Activated T-cell treated with anti-CD3 and anti-CD28 coated beads, Interleukin-2, amount 50 U/mL, for 4 hours (primary cell): ENCODE measurements around the gene CSTB. TPM values are rescaled to one million over a fixed set of nuclear protein-coding genes. Genes with fewer than 3 reads are reported as not detected.
A peak's percentile ranks its signal among the peaks of the same experiment; 100 is the strongest.

ENCODE experiments used
- ATAC-seq, 2 donors: fragments of 200-7000 bp; cut with Tn5 transposase; one replicate each; pipeline ENCODE4 v1.10.0; 2021
- DNase-seq: peaks from one replicate; pipeline ENCODE4 v3.0.0-alpha.2; 2020
- H3K27me3 Mint-ChIP-seq: one replicate; pipeline ENCODE4 v1.8.0; 2021; ENCODE audit warnings: low read depth, mixed read lengths
- H3K36me3 Mint-ChIP-seq: one replicate; pipeline ENCODE4 v1.8.0; 2022; ENCODE audit warnings: mixed read lengths; ENCODE audit not compliant: insufficient read depth
- H3K4me1 Mint-ChIP-seq: one replicate; pipeline ENCODE4 v1.8.0; 2021; ENCODE audit warnings: low read depth, mixed read lengths
- H3K4me3 Mint-ChIP-seq: one replicate; pipeline ENCODE4 v1.8.0; 2021; ENCODE audit warnings: mild to moderate bottlenecking, moderate library complexity, mixed read lengths
- H3K9me3 Mint-ChIP-seq: one replicate; pipeline ENCODE4 v1.8.0; 2021; ENCODE audit warnings: mixed read lengths
- total RNA-seq, 3 donors: library from RNA; stranded (reverse); gene quantifications; one replicate each; pipeline ENCODE4 v1.2.1, GENCODE V29; 2021

The CSTB gene
- total RNA-seq, 3 donors from 2014 or later, result 17.7 to 26.9 (median 24.5) TPM

DNA sequence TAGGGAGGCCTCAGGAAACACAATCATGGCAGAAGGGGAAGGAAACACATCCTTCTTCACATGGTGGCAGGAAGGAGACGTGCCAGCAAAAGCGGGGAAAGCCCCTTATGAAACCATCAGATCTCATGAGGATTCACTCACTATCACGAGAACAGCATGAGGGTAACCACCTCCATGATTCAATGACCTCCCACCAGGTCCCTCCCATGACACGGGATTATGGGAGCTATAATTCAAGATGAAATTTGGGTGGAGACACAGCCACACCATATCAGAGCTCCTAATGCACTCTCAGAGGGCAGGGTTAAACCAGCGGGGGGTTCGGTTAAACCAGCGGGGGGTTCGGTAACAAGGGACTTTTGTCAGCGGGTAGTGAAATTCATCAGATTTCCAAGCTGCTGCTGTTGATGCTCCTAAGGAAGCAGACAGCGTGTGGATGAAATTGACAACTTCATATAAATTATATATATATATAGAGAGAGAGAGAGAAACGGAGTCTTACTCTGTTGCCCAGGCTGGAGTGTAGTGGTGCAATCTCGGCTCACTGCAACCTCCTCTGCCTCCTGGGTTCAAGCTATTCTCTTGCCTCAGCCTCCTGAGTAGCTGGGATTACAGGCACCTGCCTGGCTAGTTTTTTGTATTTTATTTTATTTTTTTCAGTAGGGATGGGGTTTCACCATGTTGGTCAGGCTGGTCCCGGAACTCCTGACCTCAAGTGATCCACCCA is 4.2 kb downstream of the CSTB start:
- H3K27me3 Mint-ChIP-seq, result no peaks in the 10 kb centered on the region
- peaks cover 12% of the 10 kb centered on the region for H3K4me1 Mint-ChIP-seq
- DNase-seq (no peak), ATAC-seq (no peak)
- no peaks in the 10 kb centered on the region for H3K9me3 Mint-ChIP-seq
- H3K4me3 Mint-ChIP-seq, result no peak overlapping the region
- peaks cover 12% of the 10 kb centered on the region for H3K36me3 Mint-ChIP-seq

DNA sequence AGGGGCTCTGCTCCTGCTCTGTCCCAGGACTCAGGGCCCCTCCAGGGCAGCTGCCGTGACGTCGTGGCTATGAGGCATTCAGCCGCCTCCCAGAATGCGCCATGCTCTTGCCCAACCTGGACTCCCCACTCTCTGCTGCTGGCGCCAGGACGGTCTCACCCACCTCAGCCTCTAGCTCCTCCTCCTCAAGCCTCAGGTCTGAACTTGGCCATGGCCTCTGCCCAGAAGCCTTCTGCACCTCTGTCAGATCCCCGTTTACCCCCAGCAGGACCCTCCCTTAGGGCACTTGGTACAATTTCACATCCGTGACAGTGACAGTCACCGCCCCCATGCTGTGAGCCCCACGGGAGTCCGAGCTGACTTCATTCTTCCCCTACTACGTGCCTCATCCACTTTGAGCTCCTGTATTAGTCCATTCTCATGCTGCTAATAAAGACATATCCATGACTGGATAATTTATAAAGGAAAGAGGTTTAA is 4.9 kb downstream of the CSTB start:
- H3K4me3 Mint-ChIP-seq, result no peak overlapping the region
- DNase-seq, result no peak
- H3K27me3 Mint-ChIP-seq, result no peaks in the 10 kb centered on the region
- H3K36me3 Mint-ChIP-seq, result peaks cover 12% of the 10 kb centered on the region
- ATAC-seq, result no peak
- H3K4me1 Mint-ChIP-seq, result peaks cover 12% of the 10 kb centered on the region
- H3K9me3 Mint-ChIP-seq, result no peaks in the 10 kb centered on the region

DNA sequence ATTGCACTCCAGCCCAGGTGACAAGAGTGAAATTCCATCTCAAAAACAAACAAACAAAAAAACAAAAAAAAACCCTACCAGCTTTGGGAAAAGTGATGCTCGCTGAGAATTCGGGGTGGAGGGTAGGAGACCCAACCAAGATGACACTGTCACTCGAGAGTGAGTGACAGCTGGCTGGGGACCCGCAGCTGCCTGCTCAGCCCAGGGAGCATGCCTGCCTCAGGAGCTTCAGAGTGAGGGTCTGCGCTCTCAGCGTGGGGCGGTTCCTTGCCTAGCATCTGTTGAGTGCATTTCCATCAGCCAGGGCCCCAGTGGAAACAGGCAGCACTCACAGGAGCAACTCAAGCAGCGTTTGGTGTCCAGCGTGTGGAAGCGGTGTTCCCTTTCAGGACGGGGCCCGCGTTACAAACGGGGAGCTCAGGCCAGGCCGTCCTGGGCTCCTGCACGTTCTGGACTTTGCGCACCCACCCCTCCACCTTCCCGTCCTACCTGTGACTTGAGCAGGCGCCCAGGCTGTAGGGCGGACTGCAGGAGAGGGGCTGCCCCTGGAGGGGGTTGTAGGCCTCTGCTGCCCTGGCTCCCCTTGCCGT is 5.9 kb downstream of the CSTB start:
- no peak for ATAC-seq
- H3K4me1 Mint-ChIP-seq, result peaks cover 6% of the 10 kb centered on the region
- H3K27me3 Mint-ChIP-seq, result no peaks in the 10 kb centered on the region
- no peaks in the 10 kb centered on the region for H3K9me3 Mint-ChIP-seq
- no peak overlapping the region for H3K4me3 Mint-ChIP-seq
- no peak for DNase-seq
- peaks cover 12% of the 10 kb centered on the region for H3K36me3 Mint-ChIP-seq

DNA sequence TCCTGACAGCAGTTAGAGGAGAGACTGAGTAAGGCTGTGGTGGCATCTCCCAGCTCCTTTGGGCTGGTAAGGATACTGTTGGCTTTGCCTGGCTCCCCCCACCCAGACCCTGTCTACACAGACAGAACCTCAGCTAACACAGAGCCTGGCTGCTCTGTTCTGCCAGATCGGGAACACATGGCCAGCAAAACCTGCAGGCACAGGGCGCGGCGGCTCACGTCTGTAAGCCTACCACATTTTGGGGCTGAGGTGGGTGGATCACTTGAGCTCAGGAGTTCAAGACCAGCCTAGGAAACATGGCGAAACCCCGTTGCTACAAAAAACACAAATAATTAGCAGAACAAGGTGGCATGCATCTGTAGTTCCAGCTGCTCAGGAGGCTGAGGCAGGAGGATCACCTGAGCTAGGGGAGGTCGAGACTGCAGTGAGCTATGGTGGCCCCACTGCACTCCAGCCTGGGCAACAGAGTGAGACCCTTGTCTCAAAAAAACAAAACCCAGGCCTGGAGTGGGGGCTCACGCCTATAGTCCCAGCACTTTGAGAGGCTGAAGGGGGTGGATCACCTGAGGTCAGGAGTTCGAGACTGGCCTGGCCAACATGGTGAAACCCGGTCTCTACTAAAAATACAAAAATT is 6.7 kb downstream of the CSTB start:
- ATAC-seq (no peak), DNase-seq (no peak)
- Mint-ChIP-seq H3K36me3 (peaks cover 12% of the 10 kb centered on the region), H3K4me1 (no peaks in the 10 kb centered on the region), H3K9me3 (no peaks in the 10 kb centered on the region), H3K27me3 (no peaks in the 10 kb centered on the region), H3K4me3 (no peak overlapping the region)

DNA sequence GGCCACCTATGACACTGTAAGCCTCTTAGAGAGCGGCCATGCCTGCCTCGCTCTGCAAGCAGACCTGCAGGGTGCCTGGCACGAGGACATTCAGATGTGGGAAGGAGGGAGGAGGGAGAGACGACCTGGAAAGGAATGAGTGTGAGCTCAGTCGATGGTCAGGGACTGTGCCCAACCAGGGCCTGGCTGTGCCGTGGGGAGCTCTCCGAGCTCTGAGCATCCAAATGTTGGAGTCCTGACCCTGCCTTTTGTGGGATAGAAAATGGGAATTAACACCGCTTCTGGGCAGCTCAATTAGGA is 7.3 kb downstream of the CSTB start:
- DNase-seq (no peak), ATAC-seq (no peak)
- peaks cover 9% of the 10 kb centered on the region for H3K36me3 Mint-ChIP-seq
- no peaks in the 10 kb centered on the region for H3K9me3 Mint-ChIP-seq
- H3K4me3 Mint-ChIP-seq, result no peak overlapping the region
- H3K4me1 Mint-ChIP-seq, result no peaks in the 10 kb centered on the region
- no peaks in the 10 kb centered on the region for H3K27me3 Mint-ChIP-seq

DNA sequence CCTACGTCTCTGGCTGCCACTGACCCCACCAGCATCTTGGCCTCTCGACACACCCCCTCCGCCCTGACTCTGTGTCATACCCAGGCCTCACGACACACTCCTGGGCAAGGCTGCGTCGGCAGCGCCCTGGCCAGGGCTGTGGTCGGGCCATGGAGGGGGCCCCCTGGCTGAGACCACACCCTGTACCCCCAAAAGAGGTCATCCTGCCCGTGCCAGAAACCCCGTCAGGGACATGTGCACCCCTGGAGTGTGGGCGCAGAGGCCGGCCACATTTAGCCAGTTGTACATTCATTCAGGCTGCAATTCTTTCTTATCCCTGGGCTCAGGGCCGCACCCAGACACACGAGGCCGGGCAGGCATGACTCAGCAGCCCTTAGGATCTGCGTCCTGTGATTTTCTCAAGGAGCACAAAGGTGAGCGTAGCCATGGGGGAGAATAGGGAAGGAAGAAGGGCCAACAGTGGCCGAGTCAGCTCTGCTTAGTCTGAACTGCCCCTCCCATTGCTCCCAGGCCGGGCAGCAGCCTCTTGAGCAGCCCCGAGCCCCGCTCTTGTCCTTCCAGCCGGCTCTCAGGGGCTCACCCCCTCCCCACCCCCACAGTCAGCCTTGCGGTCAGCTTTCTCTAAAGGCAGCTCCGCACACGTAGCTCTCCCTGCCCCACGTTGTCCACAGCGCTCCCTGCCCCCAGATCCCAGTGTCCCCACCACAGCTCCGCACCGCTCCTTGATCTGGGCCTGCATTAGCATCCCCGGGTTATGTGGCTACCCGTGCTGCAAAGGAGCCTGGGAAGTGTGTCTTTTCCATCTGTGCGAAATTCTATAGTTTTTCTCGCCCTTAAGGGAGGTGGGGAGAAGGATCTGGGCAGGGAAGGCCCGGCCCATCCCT is 7.9 kb downstream of the CSTB start:
- H3K4me3 Mint-ChIP-seq, result no peak overlapping the region

GRCh38 chr21:43767498-43767983 is 8.6 kb downstream of the CSTB start:
- Mint-ChIP-seq H3K4me3 (no peak overlapping the region), H3K36me3 (peaks cover 4% of the 10 kb centered on the region), H3K27me3 (no peaks in the 10 kb centered on the region), H3K9me3 (no peaks in the 10 kb centered on the region), H3K4me1 (no peaks in the 10 kb centered on the region)
- DNase-seq (no peak), ATAC-seq (peak in 1 of 2 donors; percentile 15)

More for the DNA sequence above, 7.9 kb downstream of the CSTB start:
- no peak for ATAC-seq
- no peaks in the 10 kb centered on the region for H3K9me3 Mint-ChIP-seq
- peaks cover 5% of the 10 kb centered on the region for H3K36me3 Mint-ChIP-seq
- no peaks in the 10 kb centered on the region for H3K4me1 Mint-ChIP-seq
- DNase-seq, result no peak
- no peaks in the 10 kb centered on the region for H3K27me3 Mint-ChIP-seq

DNA sequence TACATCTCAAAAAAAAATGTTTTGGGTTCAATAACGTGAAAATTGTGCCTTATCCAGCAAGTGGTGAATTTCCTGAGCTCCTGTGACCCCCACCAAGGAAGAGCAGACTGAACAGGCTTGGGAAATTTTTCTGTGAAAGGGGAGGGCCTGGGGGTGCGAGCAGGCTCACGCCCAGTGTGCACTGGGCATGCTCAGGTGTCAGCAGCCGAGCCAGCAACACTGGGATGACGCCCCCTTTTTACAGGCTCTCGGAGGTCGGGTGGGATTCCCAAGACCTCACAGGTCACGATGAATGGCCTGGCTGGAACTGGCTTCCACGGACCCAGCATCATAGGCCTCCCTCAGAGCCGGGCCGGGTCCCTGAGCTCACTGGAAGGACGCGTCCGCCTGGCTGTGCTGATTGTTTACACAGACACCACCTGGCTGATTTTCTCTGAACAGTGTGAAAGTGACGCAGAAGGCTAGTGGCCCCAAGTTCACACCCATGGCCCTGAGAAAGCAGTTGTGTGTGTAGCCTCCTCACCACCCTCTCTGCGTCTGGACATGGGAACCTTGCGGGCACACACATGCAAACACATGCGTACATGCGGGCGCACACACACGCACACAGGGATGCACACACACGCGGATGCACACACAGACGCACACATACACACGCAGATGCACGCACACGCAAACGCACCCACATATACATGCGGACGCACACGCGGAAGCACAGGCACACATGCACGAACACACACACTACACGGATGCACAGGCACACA is 9.2 kb downstream of the CSTB start:
- peaks cover 4% of the 10 kb centered on the region for H3K36me3 Mint-ChIP-seq
- DNase-seq, result no peak

DNA sequence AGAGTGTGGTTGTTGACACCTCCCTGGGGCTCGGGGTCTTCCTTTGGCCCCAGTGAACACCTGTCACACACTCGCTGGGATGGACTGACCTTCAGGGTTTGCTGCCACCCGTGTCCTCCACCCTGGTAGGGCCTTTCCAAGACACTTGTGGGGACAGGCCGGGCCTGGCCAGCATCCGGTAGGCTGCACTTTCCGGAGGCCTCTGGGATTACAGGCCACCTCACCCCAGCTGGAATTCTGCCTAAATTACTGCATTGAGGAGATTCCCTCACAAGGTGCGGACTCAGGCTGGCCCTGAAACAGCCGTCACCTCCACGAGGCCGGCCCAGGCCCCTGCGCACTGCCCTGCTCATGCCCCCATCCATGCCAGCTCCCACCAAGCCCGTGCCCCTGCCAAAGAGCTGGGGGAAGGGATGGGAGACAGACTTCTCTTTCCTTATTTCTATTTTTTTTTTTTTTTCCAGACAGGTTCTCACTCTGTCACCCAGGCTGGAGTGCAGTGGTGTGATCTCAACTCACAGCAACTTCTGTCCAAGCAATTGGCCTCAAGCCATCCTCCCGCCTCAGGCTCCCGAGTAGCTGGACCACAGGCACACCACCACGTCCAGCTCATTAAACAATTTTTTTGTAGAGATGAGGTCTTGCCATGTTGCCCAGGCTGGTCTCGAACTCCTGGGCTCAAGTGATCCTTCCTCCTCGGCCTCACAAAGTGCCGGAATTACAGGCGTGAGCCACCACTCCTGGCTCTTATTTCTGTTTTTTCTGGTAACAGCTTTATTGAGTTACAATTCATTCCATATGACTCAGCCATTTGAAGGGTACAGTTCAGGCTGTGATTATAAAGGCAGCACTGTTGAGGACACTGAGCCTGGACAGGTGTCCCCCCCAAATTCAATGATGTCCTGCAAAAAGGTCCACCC is 11.3 kb downstream of the CSTB start:
- Mint-ChIP-seq H3K27me3 (no peaks in the 10 kb centered on the region), H3K36me3 (peaks cover 2% of the 10 kb centered on the region), H3K4me3 (no peak overlapping the region), H3K4me1 (no peaks in the 10 kb centered on the region), H3K9me3 (no peaks in the 10 kb centered on the region)
- ATAC-seq, result no peak
- no peak for DNase-seq

More for the DNA sequence above, 9.2 kb downstream of the CSTB start:
- Mint-ChIP-seq H3K9me3 (no peaks in the 10 kb centered on the region), H3K4me3 (no peak overlapping the region), H3K4me1 (no peaks in the 10 kb centered on the region), H3K27me3 (no peaks in the 10 kb centered on the region)
- ATAC-seq, result no peak

- ATAC-seq, result no peak
- no peaks in the 10 kb centered on the region for H3K9me3 Mint-ChIP-seq
- H3K27me3 Mint-ChIP-seq, result no peaks in the 10 kb centered on the region
- no peak overlapping the region for H3K4me3 Mint-ChIP-seq
- no peak for DNase-seq
- peaks cover 2% of the 10 kb centered on the region for H3K36me3 Mint-ChIP-seq
- no peaks in the 10 kb centered on the region for H3K4me1 Mint-ChIP-seq
Measured at GRCh38 chr21:43763901-43764523, 12.1 kb downstream of the CSTB start.

DNA sequence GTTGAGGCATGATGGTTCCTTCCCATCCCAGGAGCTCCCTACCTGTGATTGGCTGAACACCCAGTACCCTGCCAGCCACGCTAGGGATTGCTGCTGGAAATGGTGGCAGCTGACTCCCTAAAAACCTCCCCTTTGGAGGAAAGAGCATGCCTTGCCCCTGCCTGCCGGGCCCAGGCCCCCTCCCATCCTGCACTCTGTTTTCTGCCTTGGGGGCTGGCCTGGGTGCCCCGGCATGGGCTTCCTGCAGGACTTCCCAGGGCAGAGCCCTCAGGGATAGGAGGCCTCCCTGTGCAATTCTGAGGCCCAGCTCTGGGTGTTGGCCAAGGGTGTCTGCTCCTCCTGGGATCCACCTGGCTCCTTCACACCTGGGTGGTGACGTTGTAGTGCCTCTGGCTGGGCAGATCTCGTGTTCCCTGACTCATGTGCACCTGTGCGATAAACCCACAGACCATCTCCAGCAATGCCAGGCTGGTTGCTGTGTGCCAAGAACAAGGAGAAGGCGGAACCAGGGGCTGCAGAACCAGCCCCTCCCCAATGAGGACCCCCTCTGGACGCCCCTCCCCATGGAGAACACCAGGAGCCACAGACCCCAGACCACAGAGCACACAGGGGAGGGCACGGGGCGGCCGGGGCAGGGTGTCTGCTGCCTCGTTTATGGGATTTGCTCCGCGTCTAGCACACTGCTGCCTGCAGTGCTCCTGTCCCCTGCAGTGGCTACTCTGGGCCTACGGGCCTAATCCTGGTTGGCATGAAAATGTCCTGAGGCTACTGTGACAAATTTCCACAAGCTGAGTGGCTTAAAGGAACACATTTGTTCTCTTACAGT is 13.6 kb downstream of the CSTB start:
- H3K27me3 Mint-ChIP-seq, result no peaks in the 10 kb centered on the region
- no peaks in the 10 kb centered on the region for H3K4me1 Mint-ChIP-seq
- ATAC-seq, result no peak
- DNase-seq, result no peak
- no peaks in the 10 kb centered on the region for H3K9me3 Mint-ChIP-seq
- H3K36me3 Mint-ChIP-seq, result peaks cover 2% of the 10 kb centered on the region
- no peak overlapping the region for H3K4me3 Mint-ChIP-seq

GRCh38 chr21:43761886-43762285 is 14.2 kb downstream of the CSTB start:
- DNase-seq (no peak), ATAC-seq (no peak)
- no peaks in the 10 kb centered on the region for H3K9me3 Mint-ChIP-seq
- no peaks in the 10 kb centered on the region for H3K4me1 Mint-ChIP-seq
- H3K36me3 Mint-ChIP-seq, result peaks cover 2% of the 10 kb centered on the region
- no peaks in the 10 kb centered on the region for H3K27me3 Mint-ChIP-seq
- no peak overlapping the region for H3K4me3 Mint-ChIP-seq
